H9 (cell line): Measurements from ENCODE around the gene FNIP2. TPM values are rescaled to one million over a fixed set of nuclear protein-coding genes. Genes with fewer than 3 reads are reported as not detected.

Experiments
- DNase-seq: peaks from one replicate; pipeline ENCODE4 v3.0.0-alpha.2; 2017
- H2AFZ ChIP-seq: one replicate; pipeline ENCODE4 v1.6.1; 2013; ENCODE audit warnings: mild to moderate bottlenecking, low read length, control low read depth, moderate library complexity
- H2AK5ac ChIP-seq: 2 replicates; pipeline ENCODE4 v1.6.1; 2013; ENCODE audit warnings: low read length, control low read depth, mixed read lengths; ENCODE audit not compliant: insufficient read length
- H2BK120ac ChIP-seq: one replicate; pipeline ENCODE4 v1.6.1; 2013; ENCODE audit warnings: low read depth, mild to moderate bottlenecking, low read length, control low read depth, inconsistent platforms; ENCODE audit not compliant: poor library complexity, severe bottlenecking
- H2BK12ac ChIP-seq: 2 replicates; pipeline ENCODE4 v1.6.1; 2013; ENCODE audit warnings: low read length, control low read depth, mixed read lengths, low read depth; ENCODE audit not compliant: insufficient read length
- H2BK15ac ChIP-seq: 2 replicates; pipeline ENCODE4 v1.6.1; 2013; ENCODE audit warnings: low read depth, low read length, control low read depth
- H2BK20ac ChIP-seq: one replicate; pipeline ENCODE4 v1.6.1; 2013; ENCODE audit warnings: low read depth, mild to moderate bottlenecking, low read length, control low read depth, inconsistent platforms; ENCODE audit not compliant: poor library complexity, severe bottlenecking
- H2BK5ac ChIP-seq: 2 replicates; pipeline ENCODE4 v1.6.1; 2013; ENCODE audit warnings: low read length, control low read depth, mixed read lengths; ENCODE audit not compliant: insufficient read length
- H3K14ac ChIP-seq: 2 replicates; pipeline ENCODE4 v1.6.1; 2013; ENCODE audit warnings: low read length, control low read depth; ENCODE audit not compliant: insufficient read depth
- H3K18ac ChIP-seq: 2 replicates; pipeline ENCODE4 v1.6.1; 2013; ENCODE audit warnings: low read depth, mild to moderate bottlenecking, mixed read lengths, low read length, control low read depth; ENCODE audit not compliant: insufficient read length
- H3K23ac ChIP-seq: 2 replicates; pipeline ENCODE4 v1.6.1; 2013; ENCODE audit warnings: low read length, control low read depth, mixed read lengths, low read depth; ENCODE audit not compliant: insufficient read length
- H3K23me2 ChIP-seq: 2 replicates; pipeline ENCODE4 v1.6.1; 2013; ENCODE audit warnings: low read depth, mild to moderate bottlenecking, mixed read lengths, low read length, control low read depth; ENCODE audit not compliant: insufficient read length, poor library complexity, severe bottlenecking
- H3K27ac ChIP-seq: 2 replicates; pipeline ENCODE4 v1.5.1; 2013; ENCODE audit warnings: low read length, control low read depth, mixed read lengths, low read depth; ENCODE audit not compliant: insufficient read length
- H3K27me3 ChIP-seq: 2 replicates; pipeline ENCODE4 v1.6.1; 2013; ENCODE audit warnings: low read length, control low read depth, inconsistent platforms; ENCODE audit not compliant: insufficient read depth
- H3K4ac ChIP-seq: 2 replicates; pipeline ENCODE4 v1.6.1; 2013; ENCODE audit warnings: low read depth, mild to moderate bottlenecking, control low read depth, inconsistent platforms, low read length, moderate library complexity
- H3K4me1 ChIP-seq: 2 replicates; pipeline ENCODE4 v1.6.1; 2013; ENCODE audit warnings: low read length, control low read depth, inconsistent platforms; ENCODE audit not compliant: insufficient read depth
- H3K4me2 ChIP-seq: 2 replicates; pipeline ENCODE4 v1.6.1; 2013; ENCODE audit warnings: low read length, control low read depth, mixed read lengths; ENCODE audit not compliant: insufficient read length, insufficient read depth
- H3K56ac ChIP-seq: 2 replicates; pipeline ENCODE4 v1.6.1; 2013; ENCODE audit warnings: low read depth, mild to moderate bottlenecking, mixed read lengths, low read length, control low read depth; ENCODE audit not compliant: insufficient read length
- H3K79me1 ChIP-seq: 2 replicates; pipeline ENCODE4 v1.6.1; 2013; ENCODE audit warnings: low read depth, mild to moderate bottlenecking, moderate library complexity, low read length, control low read depth, inconsistent platforms; ENCODE audit not compliant: insufficient read depth, poor library complexity, severe bottlenecking
- H3K79me2 ChIP-seq: 2 replicates; pipeline ENCODE4 v1.6.1; 2013; ENCODE audit warnings: low read length, control low read depth, inconsistent platforms; ENCODE audit not compliant: insufficient read depth
- H3K9ac ChIP-seq: 2 replicates; pipeline ENCODE4 v1.6.1; 2013; ENCODE audit warnings: low read length, control low read depth, mixed read lengths; ENCODE audit not compliant: insufficient read length; ENCODE audit errors: extremely low read depth
- H3K9me3 ChIP-seq: one replicate; pipeline ENCODE4 v1.6.1; 2013; ENCODE audit warnings: low read depth, low read length, inconsistent platforms; ENCODE audit not compliant: control insufficient read depth
- H3T11ph ChIP-seq: one replicate; pipeline ENCODE4 v1.6.1; 2013; ENCODE audit warnings: mild to moderate bottlenecking, low read length, control low read depth, inconsistent platforms
- H4K20me1 ChIP-seq: one replicate; pipeline ENCODE4 v1.6.1; 2013; ENCODE audit not compliant: control insufficient read depth, insufficient read length, insufficient read depth
- H4K5ac ChIP-seq: 2 replicates; pipeline ENCODE4 v1.6.1; 2013; ENCODE audit warnings: low read depth, mild to moderate bottlenecking, mixed read lengths, low read length, control low read depth; ENCODE audit not compliant: insufficient read length
- H4K8ac ChIP-seq: replicated peaks from 2 replicates; pipeline ENCODE4 v1.6.1; 2013; ENCODE audit warnings: low read length, control low read depth, mixed read lengths, low read depth; ENCODE audit not compliant: insufficient read length
- H4K91ac ChIP-seq: 2 replicates; pipeline ENCODE4 v1.6.1; 2013; ENCODE audit warnings: low read depth, mild to moderate bottlenecking, moderate library complexity, mixed read lengths, low read length, control low read depth; ENCODE audit not compliant: insufficient read length
- H3K27ac Mint-ChIP-seq, 3 experiments: 2 replicates in 2 of 3; 3 replicates in 1 of 3; pipeline ENCODE4 v1.8.0; 2020 to 2021; ENCODE audit warnings: mixed read lengths in 3 of 3, mild to moderate bottlenecking in 1 of 3, moderate library complexity in 1 of 3
- H3K27me3 Mint-ChIP-seq: 2 replicates; pipeline ENCODE4 v1.8.0; 2021; ENCODE audit warnings: low read depth, mild to moderate bottlenecking, moderate library complexity, mixed read lengths
- H3K36me3 Mint-ChIP-seq, 3 experiments: 2 replicates in 2 of 3; 3 replicates in 1 of 3; pipeline ENCODE4 v1.8.0; 2020 to 2021; ENCODE audit warnings: low read depth in 3 of 3, mixed read lengths in 3 of 3; ENCODE audit not compliant: insufficient read depth in 1 of 3
- H3K4me1 Mint-ChIP-seq, 2 experiments: 2 replicates each; pipeline ENCODE4 v1.8.0; 2020; ENCODE audit warnings: mixed read lengths in 2 of 2
- H3K4me3 Mint-ChIP-seq, 2 experiments: 2 replicates in 1 of 2; 3 replicates in 1 of 2; pipeline ENCODE4 v1.8.0; 2020 to 2021; ENCODE audit warnings: mild to moderate bottlenecking in 2 of 2, mixed read lengths in 2 of 2, moderate library complexity in 1 of 2
- H3K9me3 Mint-ChIP-seq, 2 experiments: 2 replicates in 1 of 2; 3 replicates in 1 of 2; pipeline ENCODE4 v1.8.0; 2020; ENCODE audit warnings: mild to moderate bottlenecking in 2 of 2, mixed read lengths in 2 of 2, moderate library complexity in 1 of 2
- WGBS: extraction: QIAGEN DNeasy Blood & Tissue Kit; methylation state at CpG from one replicate; pipeline ENCODE4 v1.1.7; 2013; ENCODE audit warnings: missing lambda C conversion rate, low lambda C conversion rate, mixed read lengths; ENCODE audit not compliant: insufficient read length; ENCODE audit errors: extremely low coverage; 5-methylcytosine and 5-hydroxymethylcytosine counted together
- total RNA-seq: library from RNA; stranded (reverse); gene quantifications from 2 replicates; pipeline ENCODE4 v1.2.1, GENCODE V29; 2021
- TF ChIP-seq, protein P1 (sequence below): fragments of 200-600 bp; sonication (generic); conservative IDR thresholded peaks from 3 replicates; pipeline ENCODE4 v1.8.0; 2021; ENCODE audit warnings: antibody characterized with exemption, mild to moderate bottlenecking

Gene FNIP2
- total RNA-seq, 1 experiment from 2014 or later: 9.6 TPM

DNA sequence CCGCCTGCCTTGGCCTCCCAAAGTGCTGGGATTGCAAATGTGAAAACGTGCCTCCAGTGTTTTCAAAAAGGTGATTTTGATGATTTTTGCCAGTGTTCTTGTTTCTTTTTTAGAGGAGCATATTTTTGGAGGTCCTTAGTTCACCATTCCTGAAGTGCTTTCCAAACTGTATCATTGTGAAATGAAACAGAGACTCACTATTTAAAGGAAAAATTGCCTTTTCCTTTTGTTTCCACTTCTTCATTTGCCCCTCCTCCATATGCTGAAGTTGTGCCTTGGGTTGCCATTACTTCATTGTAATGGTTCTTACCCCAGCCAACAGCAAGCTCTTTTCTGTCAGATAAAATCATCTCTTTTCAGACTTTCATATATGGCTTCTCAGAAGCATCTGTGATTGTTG, 164.4 kb downstream of the FNIP2 start:
- no peaks in the 10 kb centered on the region for H3K9me3 ChIP-seq
- no peak overlapping the region for H3K4me3 Mint-ChIP-seq
- no peaks in the 10 kb centered on the region; the same call in 1 of the 2 replicates for H3K27me3 Mint-ChIP-seq
- peaks cover 4 to 6% (median 4%) of the 10 kb centered on the region in 3 experiments; a peak in 3 of 7 replicates for H3K36me3 Mint-ChIP-seq
- no peaks in the 10 kb centered on the region for H3K79me2 ChIP-seq
- H3K4me2 ChIP-seq: no peak overlapping the region
- H3K27ac ChIP-seq: no peak overlapping the region
- no peak overlapping the region for H3T11ph ChIP-seq
- no peak overlapping the region for H3K14ac ChIP-seq
- H2BK5ac ChIP-seq: no peak overlapping the region
- H3K23me2 ChIP-seq: no peaks in the 10 kb centered on the region
- H3K56ac ChIP-seq: no peak overlapping the region
- peaks cover 3% of the 10 kb centered on the region; the same call in 1 of the 2 replicates for H3K4me1 ChIP-seq
- no peaks in the 10 kb centered on the region for H3K27me3 ChIP-seq
- no peaks in the 10 kb centered on the region for H3K79me1 ChIP-seq
- H3K4me1 Mint-ChIP-seq: no peaks in the 10 kb centered on the region
- no peak for DNase-seq
- no peak overlapping the region for H2BK15ac ChIP-seq
- H3K27ac Mint-ChIP-seq: no peak overlapping the region
- no peak overlapping the region for H4K91ac ChIP-seq
- no peaks in the 10 kb centered on the region for H4K20me1 ChIP-seq
- no peak overlapping the region for H2AK5ac ChIP-seq
- no peak overlapping the region for H2BK12ac ChIP-seq
- H3K18ac ChIP-seq: no peak overlapping the region
- H2BK120ac ChIP-seq: no peak overlapping the region
- no peak overlapping the region for H4K8ac ChIP-seq
- no peak overlapping the region for H2BK20ac ChIP-seq
- TF ChIP-seq, protein P1, sequence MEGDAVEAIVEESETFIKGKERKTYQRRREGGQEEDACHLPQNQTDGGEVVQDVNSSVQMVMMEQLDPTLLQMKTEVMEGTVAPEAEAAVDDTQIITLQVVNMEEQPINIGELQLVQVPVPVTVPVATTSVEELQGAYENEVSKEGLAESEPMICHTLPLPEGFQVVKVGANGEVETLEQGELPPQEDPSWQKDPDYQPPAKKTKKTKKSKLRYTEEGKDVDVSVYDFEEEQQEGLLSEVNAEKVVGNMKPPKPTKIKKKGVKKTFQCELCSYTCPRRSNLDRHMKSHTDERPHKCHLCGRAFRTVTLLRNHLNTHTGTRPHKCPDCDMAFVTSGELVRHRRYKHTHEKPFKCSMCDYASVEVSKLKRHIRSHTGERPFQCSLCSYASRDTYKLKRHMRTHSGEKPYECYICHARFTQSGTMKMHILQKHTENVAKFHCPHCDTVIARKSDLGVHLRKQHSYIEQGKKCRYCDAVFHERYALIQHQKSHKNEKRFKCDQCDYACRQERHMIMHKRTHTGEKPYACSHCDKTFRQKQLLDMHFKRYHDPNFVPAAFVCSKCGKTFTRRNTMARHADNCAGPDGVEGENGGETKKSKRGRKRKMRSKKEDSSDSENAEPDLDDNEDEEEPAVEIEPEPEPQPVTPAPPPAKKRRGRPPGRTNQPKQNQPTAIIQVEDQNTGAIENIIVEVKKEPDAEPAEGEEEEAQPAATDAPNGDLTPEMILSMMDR: no peak
- no peak overlapping the region for H4K5ac ChIP-seq
- H3K23ac ChIP-seq: no peak overlapping the region
- H3K9ac ChIP-seq: no peak overlapping the region
- H3K9me3 Mint-ChIP-seq: peaks cover 8% of the 10 kb centered on the region in 2 experiments; a peak in 3 of 5 replicates
- no peak overlapping the region for H2AFZ ChIP-seq
- WGBS: no CpG with 5 or more reads among the region's 2 CpGs
- no peak overlapping the region for H3K4ac ChIP-seq
